Glutamatergic neuron (in vitro differentiated cells): ENCODE results near the gene OTOR. TPM values are rescaled to one million over a fixed set of nuclear protein-coding genes. Genes with fewer than 3 reads are reported as not detected.

Experiments used
- DNase-seq: peaks from one replicate; pipeline ENCODE4 v3.0.0; 2022
- H3K27ac Mint-ChIP-seq: one replicate; pipeline ENCODE4 v1.8.0; 2020; ENCODE audit warnings: mild to moderate bottlenecking, mixed read lengths, inconsistent platforms; ENCODE audit not compliant: unreplicated experiment
- H3K27me3 Mint-ChIP-seq: one replicate; pipeline ENCODE4 v1.8.0; 2020; ENCODE audit warnings: mild to moderate bottlenecking, moderate library complexity, mixed read lengths, inconsistent platforms; ENCODE audit not compliant: unreplicated experiment
- H3K36me3 Mint-ChIP-seq: one replicate; pipeline ENCODE4 v1.8.0; 2020; ENCODE audit warnings: mild to moderate bottlenecking, mixed read lengths, inconsistent platforms; ENCODE audit not compliant: unreplicated experiment
- H3K4me1 Mint-ChIP-seq: one replicate; pipeline ENCODE4 v1.8.0; 2020; ENCODE audit warnings: mild to moderate bottlenecking, low read depth, mixed read lengths, inconsistent platforms; ENCODE audit not compliant: unreplicated experiment
- H3K4me3 Mint-ChIP-seq: one replicate; pipeline ENCODE4 v1.8.0; 2020; ENCODE audit warnings: mild to moderate bottlenecking, mixed read lengths, inconsistent platforms; ENCODE audit not compliant: unreplicated experiment
- H3K9me3 Mint-ChIP-seq: one replicate; pipeline ENCODE4 v1.8.0; 2020; ENCODE audit warnings: mild to moderate bottlenecking, moderate library complexity, mixed read lengths, inconsistent platforms; ENCODE audit not compliant: unreplicated experiment
- total RNA-seq: library from RNA; stranded (reverse); fragmentation: NEBNext Ultra II Directional; extraction: Animal tissue kit (Norgen Biotek cat#: 25700); gene quantifications from one replicate; pipeline ENCODE4 v1.2.1, GENCODE V29; 2021; ENCODE audit not compliant: unreplicated experiment
- TF ChIP-seq, protein P1 (sequence below): fragments of 200-600 bp; sonication (generic); IDR thresholded peaks from one replicate; pipeline ENCODE4 v1.5.0; 2021; ENCODE audit not compliant: partially characterized antibody, unreplicated experiment

OTOR gene
- total RNA-seq, 1 donor from 2014 or later, result not detected

DNA sequence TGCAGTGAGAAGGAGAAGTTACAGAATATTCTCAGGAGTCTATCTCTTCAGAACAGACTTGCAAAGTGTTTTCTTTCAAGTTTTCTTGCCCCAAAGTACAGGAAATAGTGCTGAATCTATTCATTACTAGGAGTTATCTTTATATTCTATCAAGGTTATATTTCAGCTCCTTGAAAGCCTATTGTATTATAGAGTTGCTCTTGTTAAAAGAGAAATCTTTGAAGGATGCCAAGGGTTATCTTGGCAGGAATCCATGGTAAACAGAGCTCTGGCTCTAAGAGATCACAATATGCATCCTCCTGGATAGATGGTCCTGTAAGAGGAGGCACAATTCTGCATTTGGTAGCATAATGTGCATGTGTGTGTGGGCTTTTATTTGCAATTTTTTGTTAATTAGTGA is 39.6 kb upstream of the OTOR start:
- TF ChIP-seq, protein P1, sequence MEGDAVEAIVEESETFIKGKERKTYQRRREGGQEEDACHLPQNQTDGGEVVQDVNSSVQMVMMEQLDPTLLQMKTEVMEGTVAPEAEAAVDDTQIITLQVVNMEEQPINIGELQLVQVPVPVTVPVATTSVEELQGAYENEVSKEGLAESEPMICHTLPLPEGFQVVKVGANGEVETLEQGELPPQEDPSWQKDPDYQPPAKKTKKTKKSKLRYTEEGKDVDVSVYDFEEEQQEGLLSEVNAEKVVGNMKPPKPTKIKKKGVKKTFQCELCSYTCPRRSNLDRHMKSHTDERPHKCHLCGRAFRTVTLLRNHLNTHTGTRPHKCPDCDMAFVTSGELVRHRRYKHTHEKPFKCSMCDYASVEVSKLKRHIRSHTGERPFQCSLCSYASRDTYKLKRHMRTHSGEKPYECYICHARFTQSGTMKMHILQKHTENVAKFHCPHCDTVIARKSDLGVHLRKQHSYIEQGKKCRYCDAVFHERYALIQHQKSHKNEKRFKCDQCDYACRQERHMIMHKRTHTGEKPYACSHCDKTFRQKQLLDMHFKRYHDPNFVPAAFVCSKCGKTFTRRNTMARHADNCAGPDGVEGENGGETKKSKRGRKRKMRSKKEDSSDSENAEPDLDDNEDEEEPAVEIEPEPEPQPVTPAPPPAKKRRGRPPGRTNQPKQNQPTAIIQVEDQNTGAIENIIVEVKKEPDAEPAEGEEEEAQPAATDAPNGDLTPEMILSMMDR, result no peak
- Mint-ChIP-seq H3K27ac (no peak overlapping the region), H3K9me3 (peaks cover 2% of the 10 kb centered on the region), H3K27me3 (peaks cover 3% of the 10 kb centered on the region), H3K36me3 (peaks cover 23% of the 10 kb centered on the region), H3K4me3 (no peak overlapping the region), H3K4me1 (peaks cover 6% of the 10 kb centered on the region)
- DNase-seq, result no peak

DNA sequence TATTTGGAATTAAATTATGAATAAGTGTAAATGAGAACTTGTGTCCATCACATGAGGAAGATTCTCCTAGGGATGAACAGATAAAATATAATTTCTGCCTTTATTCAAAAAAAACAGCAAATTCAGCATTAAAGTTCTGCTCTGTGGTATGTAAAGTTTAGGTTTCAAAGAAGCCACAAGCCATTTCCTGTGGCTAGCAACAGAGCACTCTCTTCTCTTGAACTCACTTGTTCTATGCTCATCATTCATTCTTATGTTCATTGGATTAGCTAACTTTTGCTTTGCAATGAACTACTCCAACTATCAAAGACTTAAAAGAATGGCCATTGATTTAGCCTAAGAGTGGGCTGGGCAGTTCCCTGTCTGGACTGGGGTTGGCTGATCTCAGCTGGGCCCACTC is 39.1 kb upstream of the OTOR start:
- TF ChIP-seq, protein P1, result no peak
- H3K4me3 Mint-ChIP-seq, result no peak overlapping the region
- peaks cover 3% of the 10 kb centered on the region for H3K27me3 Mint-ChIP-seq
- no peak for DNase-seq
- H3K36me3 Mint-ChIP-seq, result peaks cover 23% of the 10 kb centered on the region
- H3K9me3 Mint-ChIP-seq, result no peaks in the 10 kb centered on the region
- H3K4me1 Mint-ChIP-seq, result peaks cover 10% of the 10 kb centered on the region
- H3K27ac Mint-ChIP-seq, result no peak overlapping the region

DNA sequence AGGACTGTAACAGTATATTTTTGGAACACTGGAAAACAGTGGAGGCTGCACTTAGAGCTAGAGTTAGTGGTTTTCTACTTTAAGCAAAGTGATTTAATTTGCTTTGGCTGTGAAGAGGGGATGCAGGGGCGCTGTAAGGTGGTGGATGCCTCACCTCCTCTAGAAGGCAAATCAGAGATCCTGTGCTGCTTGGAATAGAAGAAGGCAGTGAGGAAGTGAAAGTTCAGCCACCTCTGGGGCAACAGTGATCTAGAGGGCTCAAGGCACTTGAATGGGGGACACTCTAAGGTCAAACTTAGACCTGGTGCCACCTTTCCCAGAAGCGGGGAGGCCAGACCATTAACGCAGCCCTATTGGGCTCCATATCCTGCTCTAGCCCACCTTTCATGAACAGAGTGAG is 37.4 kb upstream of the OTOR start:
- H3K27me3 Mint-ChIP-seq, result peaks cover 6% of the 10 kb centered on the region
- TF ChIP-seq, protein P1, result no peak
- peaks cover 10% of the 10 kb centered on the region for H3K9me3 Mint-ChIP-seq
- H3K4me3 Mint-ChIP-seq, result no peak overlapping the region
- DNase-seq, result no peak
- H3K36me3 Mint-ChIP-seq, result peaks cover 17% of the 10 kb centered on the region
- peaks cover 28% of the 10 kb centered on the region for H3K4me1 Mint-ChIP-seq
- H3K27ac Mint-ChIP-seq, result no peak overlapping the region

DNA sequence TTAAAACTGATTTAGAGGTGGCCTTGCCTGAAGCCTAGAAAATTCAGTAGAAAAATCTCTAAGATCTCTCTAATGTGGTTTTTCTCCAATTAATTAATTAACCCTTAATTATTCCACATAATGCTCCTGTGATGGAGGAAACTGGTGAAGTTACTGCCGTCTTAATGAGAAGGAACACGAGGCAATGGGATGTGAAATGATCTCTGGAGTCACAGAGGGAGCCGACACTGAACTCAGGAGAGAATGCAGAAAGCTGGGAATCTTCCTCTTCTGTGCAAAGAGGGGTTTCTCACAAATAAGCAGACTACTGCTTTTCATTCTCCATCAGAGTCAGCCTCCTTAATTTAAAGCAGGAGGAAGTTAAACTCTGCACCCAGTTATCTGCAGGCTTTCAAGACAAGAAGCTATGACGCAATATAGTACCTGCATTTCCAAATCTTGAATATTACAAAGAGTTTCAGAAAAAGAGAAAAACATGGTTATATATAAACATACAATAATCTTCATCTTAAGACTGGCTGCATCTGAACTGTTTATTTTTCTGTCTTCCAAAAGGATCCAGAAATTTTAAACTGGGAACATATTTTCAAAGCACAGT is 36.4 kb upstream of the OTOR start:
- H3K9me3 Mint-ChIP-seq, result peaks cover 10% of the 10 kb centered on the region
- no peak for DNase-seq
- TF ChIP-seq, protein P1, result no peak
- H3K36me3 Mint-ChIP-seq, result peaks cover 12% of the 10 kb centered on the region
- H3K4me3 Mint-ChIP-seq, result no peak overlapping the region
- H3K27me3 Mint-ChIP-seq, result peaks cover 6% of the 10 kb centered on the region
- H3K27ac Mint-ChIP-seq, result no peak overlapping the region
- peaks cover 32% of the 10 kb centered on the region for H3K4me1 Mint-ChIP-seq

DNA sequence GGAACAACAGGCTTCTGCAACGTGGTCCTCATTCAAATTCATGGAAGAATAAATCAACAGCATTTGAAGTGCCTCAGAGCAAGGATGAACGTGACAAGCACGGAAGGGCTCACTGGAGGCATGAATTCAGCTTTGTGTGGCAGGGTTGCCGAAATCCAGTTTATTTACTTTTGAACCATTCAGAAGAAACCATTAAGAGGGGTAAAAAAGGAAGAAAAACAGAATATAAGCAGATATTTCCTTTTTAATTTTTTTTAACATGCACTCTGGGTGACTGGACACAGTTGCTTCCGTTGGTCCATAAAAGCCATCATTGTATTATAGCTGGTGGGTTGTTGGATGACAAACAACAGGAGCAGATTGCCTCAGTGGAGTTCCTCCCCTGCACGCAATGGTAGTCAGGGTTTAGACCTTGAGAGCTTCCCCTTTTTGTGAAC is 35.6 kb upstream of the OTOR start:
- peaks cover 8% of the 10 kb centered on the region for H3K36me3 Mint-ChIP-seq
- H3K27ac Mint-ChIP-seq, result peak overlapping the region; percentile 81
- H3K4me1 Mint-ChIP-seq, result peaks cover 32% of the 10 kb centered on the region
- DNase-seq, result no peak
- H3K9me3 Mint-ChIP-seq, result peaks cover 10% of the 10 kb centered on the region
- TF ChIP-seq, protein P1, result no peak
- peaks cover 3% of the 10 kb centered on the region for H3K27me3 Mint-ChIP-seq
- H3K4me3 Mint-ChIP-seq, result no peak overlapping the region
